Measurements from ENCODE around the gene TENT4B.
A peak's percentile ranks its signal among the peaks of the same experiment; 100 is the strongest.
"Not testable (repeated sequence)": the region's sequence is repeated elsewhere in the genome, so short reads cannot be mapped to it uniquely, and the experiment has no call there.

Gene TENT4B

GRCh38 chr16:50152807-50153595 lies at the start of gene TENT4B:
TENT4B (plus strand) TSS chr16:50153306; CDS start chr16:50153622, 316 bp downstream.
- DNase-seq = peak; percentile 95

DNA sequence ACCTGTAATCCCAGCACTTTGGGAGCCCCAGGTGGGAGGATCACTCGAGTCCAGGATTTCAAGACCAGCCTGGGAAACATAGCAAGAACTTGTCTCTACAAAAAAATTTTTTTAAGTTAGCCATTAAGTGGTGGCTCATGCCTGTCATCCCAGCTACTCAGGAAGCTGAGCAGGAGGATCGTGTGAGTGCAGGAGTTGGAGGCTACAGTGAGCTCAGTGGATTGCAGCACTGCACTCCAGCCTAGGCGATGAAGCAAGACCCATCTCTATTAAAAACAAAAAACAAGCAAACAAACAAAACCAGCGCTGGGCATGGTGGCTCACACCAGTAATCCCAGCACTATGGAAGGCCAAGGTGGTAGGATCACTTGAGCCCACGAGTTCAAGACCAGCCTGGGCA lies 49.3 kb upstream of the TENT4B start:
- no peak for DNase-seq

DNA sequence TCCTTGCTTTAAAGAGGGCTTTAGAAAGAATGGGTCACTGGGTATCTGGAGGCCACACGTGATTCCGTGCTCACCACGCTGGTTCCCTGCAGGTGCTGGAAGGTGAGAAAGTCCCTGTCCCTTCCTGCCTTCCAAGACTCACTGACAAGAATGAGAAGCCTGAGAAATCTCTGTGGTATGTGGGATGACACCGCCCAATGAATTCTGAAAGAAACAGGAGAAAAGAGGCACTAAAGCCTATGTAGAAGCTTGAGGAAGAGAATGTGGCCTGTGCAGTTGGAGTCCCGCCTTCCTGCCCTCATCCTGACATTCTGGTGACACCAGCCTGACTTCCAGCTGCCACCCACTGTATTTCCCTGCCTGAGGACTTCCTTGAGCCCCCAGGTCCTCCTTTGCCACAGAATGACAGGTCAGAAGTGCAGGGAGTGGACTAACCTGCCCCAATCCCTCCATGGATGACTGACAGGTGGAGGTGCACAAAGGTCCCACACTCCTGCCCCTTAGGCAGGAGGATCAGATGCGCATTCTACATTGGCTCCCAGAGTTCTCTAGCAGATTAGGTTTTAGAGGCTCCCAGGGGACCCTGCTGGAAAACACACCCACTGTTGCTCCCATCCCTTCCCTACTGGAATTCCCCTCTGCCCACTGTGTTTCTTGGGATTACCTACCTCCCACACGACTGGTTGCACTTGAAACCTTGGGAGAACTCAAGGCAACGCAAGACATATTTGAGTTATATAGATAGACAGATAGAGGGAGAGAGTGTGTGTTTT lies 38.6 kb upstream of the TENT4B start:
- DNase-seq = no peak

GRCh38 chr16:50120711-50121110 lies 32.4 kb upstream of the TENT4B start:
- DNase-seq = no peak

DNA sequence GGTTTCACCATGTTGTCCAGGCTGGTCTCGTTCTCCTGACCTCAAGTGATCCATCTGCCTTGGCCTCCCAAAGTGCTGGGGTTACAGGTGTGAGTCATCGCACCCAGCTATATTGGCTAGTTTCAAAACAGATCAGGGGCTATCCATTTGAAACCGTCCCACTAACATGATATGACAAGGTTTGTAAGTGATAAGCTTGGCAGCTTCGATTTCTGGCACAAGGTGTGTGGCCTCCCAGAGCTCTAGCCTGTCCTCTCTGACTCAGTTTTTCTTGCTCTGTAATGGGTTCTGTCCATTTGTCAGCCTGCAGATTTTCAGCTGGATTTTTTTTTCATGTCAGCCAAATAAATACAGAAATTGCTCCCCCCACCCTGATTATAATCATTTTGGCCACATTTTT lies 31.8 kb upstream of the TENT4B start:
- no peak for DNase-seq

- DNase-seq = no peak
Observed at GRCh38 chr16:50121721-50122445, 31.2 kb upstream of the TENT4B start.

DNA sequence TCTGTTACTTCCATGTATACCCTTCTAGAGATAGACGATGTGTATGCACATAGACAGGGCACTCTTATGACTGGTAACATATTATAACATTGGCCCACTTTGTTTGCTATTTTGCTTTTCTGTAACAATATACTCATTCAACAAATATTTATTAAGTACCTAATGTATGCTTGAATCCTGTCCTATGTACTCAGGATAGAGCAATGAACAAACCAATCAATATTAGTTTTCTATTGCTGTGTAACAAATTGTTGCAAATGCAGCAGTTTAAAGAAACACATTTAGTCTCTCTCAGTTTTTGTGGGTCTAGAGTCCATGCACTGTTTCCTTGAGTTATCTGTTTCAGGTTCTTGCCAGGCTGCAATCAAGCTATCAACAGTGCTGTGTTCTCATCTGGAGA lies 29.7 kb upstream of the TENT4B start:
- no peak for DNase-seq

GRCh38 chr16:50124769-50125168 lies 28.3 kb upstream of the TENT4B start:
- no peak for DNase-seq

DNA sequence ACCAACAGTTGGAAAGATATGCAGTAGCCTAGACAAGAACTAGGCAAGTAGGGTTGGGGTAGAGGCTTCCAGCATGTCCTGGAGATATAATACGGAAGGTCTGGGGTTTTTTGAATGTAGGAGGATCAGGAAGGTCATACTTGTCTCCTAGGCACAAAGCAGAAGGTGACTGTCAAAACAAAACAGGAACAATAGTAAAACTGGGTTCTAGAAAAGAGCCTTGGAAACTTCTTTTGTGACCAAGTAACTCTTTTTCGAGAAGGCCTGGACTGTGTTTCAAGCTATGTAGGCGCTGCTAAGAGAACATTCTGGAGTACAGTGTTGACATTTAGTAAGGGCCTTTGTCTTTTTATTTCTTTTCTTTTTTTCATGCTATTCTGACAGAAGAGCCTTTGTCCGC lies 26.9 kb upstream of the TENT4B start:
- no peak for DNase-seq

- not testable (repeated sequence) for DNase-seq
Observed at GRCh38 chr16:50132571-50132970, 20.5 kb upstream of the TENT4B start.

DNA sequence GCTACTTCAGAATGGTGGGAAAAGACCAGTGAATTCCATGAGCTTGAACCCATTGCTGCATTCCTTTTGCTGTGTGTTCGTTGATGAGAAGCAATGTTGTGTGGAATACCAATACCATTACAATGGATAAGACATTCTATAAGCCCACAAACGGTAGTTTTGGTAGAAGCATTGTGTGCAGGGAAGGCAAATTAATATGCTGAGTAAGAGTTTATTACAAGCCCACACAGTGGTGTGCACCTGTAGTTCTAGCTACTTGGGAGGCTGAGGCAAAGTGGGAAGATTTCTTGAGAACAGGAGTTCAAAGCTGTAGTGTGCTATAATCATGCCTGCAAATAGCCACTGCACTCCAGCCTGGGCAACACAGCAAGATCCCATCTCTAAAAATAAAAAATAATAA lies 19.9 kb upstream of the TENT4B start:
- DNase-seq = no peak

DNA sequence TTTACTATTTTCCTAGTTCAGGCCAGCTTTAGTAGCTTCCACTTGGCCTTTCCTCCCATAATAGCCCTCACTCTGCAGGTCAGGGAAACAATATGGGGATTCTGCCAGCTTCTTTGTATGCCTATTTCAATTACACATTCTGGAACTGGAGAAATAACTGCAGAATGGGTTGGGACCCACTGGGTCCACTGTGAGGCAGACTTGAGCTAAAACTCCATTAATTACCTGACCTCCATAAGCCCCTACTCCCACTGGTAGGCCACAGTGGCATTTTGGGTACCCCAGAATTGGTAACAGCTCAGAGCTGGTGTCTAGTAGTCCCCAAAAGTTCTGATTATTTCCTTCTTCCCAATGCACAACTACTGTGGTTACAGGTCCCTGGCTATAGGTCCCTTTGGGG lies 16.7 kb upstream of the TENT4B start:
- DNase-seq = no peak

DNA sequence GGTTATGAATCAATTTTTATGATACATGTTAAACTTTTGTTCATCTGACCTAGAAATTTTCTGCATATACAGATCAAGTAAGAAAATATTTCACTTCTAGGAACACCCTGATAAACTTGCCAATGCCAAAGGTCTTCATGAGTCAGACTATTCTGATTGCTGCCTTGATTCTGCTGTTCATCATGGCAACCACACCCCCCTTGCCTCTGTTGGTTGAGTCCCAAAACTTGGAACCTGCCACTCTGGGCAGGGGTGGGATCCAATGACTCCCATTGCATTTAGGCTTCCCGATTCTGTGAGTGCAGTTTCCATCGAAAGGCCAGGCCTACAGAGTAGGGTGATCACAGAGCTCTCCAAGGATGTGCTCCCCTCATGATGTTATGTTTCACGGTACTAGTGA lies 15.8 kb upstream of the TENT4B start:
- DNase-seq = no peak

DNA sequence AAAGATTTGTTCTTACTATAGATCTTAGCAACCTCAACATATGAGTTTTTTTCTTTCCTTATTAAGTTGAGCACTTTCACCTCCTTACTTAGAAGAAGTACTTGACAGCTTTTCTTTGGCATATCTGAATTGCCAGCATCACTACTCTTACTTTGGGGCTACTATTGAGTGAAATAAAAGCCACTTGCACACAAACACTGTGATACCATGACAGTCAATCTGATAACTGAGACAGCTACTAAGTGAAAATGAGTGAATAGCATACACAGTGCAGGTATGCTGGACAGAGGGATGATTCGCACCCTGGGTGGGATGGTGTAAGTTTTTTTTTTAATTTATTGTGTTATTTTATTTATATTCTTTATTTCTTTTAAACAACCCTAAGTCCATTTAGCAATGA lies 13.5 kb upstream of the TENT4B start:
- DNase-seq = no peak

DNA sequence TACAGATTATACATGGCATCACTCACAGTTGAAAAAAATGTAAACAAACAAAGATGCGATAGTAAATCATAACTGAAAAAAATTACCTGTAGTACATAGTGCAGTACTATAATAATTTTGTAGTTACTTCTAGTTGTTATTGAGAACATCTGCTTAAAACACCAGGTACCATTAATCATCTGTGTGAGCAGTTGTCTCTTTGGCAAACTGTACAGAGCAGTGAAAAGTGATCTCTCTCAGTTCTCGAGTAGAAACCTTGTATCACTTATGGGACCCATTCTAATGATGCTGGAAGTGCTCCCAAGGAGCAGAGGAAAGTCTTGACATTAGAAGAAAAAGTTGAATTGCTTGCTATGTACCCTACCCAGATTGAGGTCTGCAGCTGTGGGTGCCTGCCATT lies 8.9 kb upstream of the TENT4B start:
- no peak for DNase-seq

DNA sequence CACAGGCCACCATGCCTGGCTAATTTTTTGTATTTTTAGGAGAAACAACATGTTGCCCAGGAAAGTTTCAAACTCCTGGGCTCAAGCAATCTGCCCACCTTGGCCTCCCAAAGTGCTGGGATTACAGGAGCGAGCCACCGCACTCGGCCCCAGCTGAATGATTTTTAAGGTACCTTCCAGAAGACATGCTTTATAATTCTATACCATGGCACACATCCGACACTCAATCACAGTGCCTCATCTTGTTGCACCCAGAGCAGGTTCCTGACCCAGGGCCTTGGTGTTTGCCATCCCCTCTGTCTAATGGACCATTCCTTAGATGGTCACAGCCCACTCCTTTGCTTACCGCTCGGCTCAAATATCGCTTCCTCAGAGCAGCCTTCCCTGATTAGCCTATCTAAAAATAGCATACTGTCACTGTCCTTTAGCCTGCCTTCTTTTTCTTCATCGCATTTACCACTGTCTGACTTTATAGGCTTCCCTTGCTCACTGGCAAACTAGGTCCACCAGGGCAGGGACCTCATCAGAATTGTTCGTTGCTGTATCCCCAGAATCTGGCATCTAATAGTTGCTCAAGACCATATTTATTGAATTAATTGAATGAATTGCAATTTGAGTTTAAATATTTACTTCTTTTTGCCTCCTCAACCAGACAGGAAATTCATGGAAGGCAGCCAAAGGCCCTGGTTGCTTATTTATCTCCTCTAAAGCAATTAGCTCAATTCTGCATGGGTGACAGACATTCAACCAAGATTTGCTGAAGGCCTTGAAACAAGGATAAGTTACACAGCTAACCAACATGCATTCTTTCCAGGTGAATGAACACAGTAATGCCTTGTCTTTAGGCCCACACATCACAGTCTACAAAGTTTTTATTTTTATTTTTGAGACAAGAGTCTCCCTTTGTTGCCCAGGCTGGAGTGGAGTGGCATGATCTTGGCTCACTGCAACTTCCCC lies 6.3 kb upstream of the TENT4B start:
- DNase-seq = peak; percentile 25

GRCh38 chr16:50151322-50151721 lies 1.8 kb upstream of the TENT4B start:
- DNase-seq = no peak

DNA sequence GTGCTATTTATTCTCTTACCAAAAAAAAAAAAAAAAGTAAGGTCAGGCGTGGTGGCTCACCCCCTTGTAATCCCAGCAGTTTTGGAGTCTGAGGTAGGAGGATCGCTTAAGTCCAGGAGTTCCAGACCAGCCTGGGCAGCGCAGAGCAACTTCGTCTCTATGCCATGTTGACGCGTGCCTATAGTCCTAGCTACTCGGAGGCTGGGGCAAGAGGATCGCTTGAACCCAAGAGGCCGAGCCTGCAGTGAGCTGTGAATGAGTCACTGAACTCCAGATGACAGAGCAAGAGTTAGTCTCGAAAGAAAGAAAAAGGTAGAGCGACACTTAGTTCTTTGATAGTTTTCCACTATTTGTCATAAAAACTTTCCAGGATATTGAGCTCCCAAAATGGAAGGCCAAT lies 1.4 kb upstream of the TENT4B start:
- DNase-seq = no peak

GRCh38 chr16:50152351-50152806 lies 727 bp upstream of the TENT4B start:
- no peak for DNase-seq

GRCh38 chr16:50153596-50154419 lies 702 bp downstream of the TENT4B start:
- peak; percentile 67 for DNase-seq

GRCh38 chr16:50154420-50154950 lies 1.4 kb downstream of the TENT4B start:
- peak; percentile 38 for DNase-seq

Measured in eye (tissue), 1 donor.